ENCODE results near the gene FAM43A. TPM values are rescaled to one million over a fixed set of nuclear protein-coding genes. Genes with fewer than 3 reads are reported as not detected.

The FAM43A gene
- total RNA-seq, 1 experiment from 2014 or later, result 4.0 TPM

DNA sequence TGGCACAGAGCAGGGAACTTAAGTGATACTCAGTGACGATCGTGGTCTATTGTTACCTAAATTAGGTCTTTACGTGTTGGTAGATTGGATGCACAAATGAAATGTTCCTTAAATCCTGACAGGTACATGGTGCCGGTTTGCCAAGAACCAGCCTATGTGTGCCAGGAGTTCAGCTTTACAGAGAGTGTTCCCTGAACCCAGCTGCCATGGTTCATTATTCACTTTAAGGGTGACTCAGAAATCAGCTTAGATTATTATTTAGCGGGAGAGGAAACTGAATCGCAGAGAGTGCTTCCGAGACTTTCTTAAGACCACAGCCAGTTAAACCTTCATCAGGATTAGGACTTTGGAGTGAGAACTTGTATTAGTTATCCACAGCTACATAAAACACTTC, 21.5 kb downstream of the FAM43A start:
- no peak for DNase-seq (ENCODE audit: low spot score)

DNA sequence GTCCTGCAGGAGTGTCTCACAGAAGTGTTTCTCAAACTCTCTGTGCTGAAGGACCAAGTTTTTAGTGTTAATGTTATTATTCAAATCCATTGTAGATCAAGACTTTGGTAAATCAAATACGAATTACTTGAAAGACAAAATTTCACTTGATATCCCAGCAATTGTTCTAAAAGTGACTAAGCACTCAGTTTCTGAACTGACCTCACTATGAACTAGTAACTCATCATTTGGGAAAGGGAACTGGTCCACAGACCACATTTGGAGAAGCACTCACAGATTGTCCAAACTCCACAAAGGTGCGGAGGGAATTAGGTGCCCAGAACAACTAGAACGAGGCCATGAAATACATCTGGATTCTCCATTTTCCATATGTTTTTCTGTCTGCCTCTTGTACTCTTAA, 25.6 kb downstream of the FAM43A start:
- DNase-seq (ENCODE audit: low spot score), result no peak

DNA sequence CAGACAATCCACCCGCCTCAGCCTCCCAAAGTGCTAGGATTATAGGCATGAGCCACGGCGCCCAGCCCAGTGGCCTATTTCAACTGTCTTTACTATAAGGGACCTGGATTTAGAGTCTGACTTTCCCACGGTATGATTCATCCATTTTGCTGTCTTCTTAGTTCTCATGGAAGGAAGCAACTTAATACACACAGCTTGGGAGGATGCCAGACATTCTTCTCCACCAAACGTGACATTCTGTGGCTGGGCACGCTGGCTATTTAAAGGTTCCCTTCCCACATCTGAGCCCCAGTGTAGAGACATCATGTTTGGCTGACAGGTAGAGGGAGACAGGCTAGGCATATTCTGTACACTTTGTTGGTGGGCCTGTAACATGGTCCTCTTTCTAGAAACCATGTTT, 26.2 kb downstream of the FAM43A start:
- peak; percentile 97 for DNase-seq (ENCODE audit: low spot score)

DNA sequence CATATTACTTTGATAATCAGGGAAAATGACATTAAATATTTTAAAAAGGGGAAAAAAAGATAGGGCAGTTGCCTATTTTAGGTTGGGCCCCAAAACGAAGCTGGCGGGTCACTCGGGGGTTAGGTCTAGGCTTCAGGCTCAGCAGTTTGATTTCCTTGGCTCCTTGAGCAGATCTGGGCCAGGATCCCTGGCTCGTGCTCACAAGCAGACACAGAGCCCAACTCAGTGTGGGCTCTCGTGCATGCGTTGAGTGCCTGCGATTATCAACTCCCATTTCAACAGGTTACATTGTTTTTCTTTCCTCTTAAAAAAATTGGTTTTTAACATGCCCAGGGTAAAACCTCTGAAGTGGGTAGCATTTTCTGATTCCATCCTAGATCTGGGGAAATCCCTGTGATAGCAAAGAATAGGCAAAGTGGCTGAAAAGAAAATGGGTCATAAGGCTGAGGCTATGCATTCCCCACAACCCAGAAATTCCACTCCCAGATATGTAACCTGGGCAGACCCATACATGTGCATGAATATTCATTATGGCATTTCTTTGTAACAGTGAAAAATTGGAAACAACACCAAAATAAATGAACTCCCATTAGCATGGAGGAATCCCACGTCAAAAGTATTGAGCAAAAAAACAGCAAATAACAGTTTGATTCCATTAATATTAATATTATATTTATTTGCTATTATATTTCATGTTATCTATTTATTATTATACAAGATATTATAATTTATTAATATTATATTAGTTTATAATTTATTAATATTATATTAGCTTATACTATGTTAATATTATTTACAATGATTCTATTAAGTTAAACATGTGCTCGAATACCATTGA, 27.8 kb downstream of the FAM43A start:
- DNase-seq (ENCODE audit: low spot score), result no peak

DNA sequence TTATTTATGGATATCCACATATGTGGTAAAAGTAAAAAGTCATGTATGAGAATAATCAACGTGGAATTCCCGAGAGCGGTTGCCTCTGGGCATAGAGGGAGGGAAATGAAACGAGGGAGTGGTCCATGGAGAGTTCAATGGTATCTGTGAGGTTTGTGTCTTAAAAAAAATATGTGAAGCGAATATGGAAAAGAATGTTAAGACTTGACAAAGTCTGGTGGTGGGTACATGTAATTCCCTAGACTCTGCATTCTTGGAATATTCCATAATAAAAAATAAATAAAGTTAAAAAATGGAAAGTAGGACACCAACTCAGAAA, 28.4 kb downstream of the FAM43A start:
- DNase-seq (ENCODE audit: low spot score), result no peak

DNA sequence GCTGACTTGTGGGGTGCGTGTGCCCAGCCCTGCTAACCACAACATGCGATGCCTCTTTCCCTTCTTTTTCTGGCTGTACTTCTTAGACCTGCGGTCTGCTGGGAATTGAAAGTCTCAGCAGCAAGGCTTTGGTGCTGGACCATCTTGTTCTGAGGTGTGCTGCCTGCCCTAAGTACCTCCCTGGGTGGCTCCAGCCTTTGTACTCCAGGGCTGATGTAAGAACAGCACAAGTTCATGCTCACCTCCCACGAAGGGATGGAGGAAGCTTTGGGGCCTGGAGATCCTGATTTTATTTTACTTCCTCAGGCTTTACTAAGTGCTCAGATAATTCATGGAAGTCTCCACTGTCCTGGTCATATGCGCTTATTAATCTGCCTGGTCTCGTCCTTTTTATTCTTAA, 28.9 kb downstream of the FAM43A start:
- DNase-seq (ENCODE audit: low spot score), result no peak

DNA sequence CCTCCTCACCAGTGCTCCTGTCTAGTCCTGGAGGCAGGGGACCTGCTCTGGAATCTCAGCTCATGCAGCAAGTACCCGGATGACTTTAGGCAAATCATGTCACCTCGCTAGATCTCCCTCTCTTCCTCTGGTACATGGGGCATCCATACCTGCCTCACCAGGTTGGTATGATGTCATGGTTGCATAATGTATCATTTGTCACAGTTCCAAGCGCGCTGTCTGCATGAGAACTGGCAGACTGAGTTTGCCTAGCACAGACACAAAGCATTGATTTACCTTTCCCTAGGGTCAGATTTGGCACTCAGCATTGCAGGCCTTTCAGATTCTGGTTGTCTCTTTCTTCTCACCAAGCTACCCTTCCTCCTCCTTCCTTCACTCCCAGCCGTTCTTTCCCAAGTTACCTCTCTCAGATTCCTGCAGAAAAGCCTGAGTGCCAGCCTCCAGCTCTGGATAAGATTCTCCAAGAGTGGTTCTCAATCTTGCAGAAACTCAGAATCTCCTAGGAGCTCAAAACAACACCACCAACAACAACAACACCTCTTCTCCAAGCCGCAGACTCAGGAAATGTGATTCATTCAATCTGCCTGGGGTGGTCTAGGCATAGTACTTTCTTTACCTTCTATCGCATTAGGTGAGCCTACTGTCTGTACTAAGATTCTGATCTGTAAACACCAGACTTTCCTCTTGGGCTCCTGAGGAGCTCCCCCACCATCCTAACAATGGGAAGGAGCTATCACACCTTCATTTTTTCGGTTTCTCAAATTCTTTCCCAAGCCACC, 29.5 kb downstream of the FAM43A start:
- DNase-seq (ENCODE audit: low spot score), result no peak

DNA sequence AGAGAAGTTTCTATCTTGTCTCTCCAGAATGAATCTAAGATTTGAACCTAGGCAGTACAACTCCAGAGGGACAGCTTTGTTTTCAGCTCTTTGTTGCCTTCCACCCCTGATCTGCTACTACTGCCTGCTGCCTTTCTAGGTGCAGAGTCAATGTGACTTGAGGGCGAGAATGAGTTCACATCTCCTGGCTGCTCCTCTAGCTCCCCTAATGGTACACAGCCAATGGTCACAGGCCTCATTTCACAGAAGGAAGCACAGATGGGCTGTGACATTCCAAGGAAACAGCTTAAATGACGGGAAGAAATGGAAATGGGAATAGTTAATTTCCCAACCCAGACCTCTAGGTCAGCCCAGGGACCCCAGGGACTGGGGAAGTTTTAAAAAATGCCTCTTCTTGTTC, 32.4 kb downstream of the FAM43A start:
- no peak for DNase-seq (ENCODE audit: low spot score)

DNA sequence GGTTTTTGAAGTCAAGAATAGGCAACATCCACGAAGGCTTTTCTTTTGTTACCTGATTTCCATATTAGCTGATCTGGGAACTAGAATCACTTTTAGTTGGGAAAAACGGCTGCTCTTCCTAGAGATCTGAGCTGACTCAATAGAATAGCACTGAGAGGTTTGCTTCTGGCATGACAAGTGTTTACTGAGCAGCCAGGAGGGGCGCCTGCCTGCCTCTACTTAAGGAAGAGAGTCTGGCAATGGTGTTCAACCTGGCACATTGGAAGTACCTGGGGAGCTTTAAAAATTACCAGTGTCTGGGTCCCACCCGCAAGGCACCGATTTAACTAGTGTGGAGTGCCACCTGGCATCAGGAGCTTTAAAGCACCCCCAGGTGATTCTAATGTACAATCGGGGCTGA, 34.4 kb downstream of the FAM43A start:
- DNase-seq (ENCODE audit: low spot score), result no peak

DNA sequence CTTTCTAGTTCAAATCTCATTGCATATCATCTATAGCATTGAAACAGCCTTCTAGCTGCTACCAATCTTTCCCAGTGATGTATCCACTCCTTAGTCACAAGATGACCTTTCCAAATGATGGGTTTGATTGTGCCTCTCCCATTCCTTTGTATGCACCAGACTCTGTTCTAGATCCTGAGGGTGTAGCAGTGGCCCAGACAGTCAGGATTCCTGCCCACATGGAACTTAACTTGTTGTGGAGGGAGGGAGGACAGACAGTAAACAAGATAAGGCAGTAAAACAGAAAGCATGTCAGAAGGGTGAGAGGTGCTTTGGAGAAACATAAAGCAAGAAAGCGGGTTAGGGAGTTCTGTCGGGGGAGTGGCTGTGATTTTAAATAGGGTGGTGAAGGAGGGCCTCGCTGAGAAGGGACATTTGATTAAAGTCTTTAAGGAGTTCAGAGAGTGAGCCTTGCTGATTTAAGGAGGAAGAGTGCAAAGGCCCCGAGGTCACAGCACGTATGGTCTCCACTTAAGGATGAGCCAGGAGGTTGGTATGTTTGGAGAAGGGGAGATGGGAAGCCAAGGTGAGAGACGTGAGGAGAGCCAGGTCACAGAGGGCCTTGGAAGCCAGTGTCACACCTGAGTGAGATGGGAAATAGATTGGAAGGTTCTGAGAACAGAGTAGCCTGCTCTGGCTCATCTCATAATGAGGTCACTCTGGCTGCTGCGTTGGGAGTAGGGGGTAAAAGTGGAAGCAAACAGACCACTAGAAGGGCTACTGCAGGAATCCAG, 38.3 kb downstream of the FAM43A start:
- DNase-seq (ENCODE audit: low spot score), result no peak

DNA sequence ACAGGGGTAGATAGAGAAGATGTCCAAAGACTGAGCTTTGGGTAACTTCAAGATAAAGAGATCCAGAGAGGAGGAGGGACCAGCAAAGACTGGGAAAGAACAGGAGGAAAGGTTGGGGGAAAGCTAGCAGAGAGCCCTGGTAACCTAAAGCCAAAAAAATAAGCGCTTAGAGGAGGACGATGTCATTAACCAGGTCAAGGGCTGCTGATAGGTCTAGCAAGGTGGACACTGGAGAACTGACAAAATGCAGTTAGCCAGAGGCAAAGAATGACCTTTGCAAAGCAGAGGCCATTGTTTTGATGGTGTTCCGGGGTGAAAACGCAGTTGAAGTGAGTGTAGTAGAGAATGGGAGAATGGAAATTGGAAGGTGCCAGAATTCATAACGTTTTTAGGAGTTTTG, 39.7 kb downstream of the FAM43A start:
- DNase-seq (ENCODE audit: low spot score), result no peak

DNA sequence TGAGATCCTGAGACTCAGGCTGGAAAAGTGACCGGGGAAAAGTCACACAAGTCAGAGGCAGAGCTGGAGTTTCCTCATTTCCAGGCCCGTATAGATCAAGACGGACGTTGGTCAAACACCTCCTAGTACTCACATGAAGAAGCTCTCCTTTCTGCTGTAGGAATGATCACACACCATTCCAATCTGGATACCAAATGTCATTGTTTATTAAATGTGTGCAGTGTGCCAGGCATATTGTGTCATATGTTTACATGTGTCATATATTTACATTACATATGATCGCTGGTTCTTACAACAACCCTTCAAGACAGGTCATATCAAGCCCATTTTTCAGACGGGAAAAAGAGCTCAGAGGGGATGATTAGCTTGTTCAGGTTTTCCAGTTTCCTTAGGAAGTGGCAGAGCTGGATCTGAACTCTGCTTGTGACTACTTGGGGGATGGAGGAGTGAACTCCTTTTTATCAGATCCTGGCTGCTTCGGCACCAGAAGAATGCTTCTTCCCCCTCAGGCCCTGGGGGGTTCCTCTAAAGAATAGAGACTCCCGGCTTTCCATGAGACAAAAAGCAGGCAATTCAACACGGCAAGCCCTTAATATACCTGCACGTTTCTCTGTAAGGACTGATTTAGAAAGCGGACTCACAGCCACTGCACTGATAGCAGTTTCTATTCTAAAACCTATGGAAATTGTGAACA, 41.9 kb downstream of the FAM43A start:
- DNase-seq (ENCODE audit: low spot score), result peak; percentile 70

DNA sequence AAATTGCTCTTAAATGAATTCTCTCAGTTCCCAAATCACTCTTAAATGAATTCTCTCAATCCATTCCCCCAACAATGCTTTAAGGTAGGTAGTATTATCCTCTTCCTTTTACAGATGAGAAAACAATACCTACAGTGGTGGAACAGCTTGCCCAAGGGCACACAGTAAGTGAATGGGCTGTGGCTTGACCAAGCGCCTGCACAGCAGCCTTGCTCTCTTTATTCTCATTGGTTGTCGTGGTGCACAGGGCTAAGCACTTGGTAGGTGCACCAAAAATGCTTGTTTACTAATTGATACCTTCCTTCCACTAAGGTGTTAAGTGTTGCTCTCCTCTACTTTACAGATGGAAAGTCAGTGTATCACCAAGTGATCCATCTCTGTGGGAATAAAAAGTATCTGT, 43.3 kb downstream of the FAM43A start:
- DNase-seq (ENCODE audit: low spot score), result no peak

DNA sequence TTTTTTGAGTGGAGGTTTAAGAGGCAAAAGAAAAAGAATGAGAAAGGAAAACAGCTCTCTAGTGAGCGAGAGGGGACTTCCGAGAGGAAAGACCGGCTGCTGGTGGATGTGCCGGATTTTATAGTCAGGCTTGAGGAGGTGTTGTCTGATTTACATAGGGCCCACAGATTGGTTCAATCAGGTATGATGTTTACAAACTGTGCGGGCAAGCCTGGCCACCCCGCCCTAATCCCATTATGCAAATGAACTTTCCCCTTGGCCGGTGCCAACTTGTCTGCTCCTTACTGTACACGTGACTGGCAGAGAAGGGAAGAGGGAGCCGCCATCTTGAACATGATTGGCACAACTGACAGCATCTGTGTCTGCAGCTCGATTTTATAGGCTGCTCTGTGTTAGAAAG, 44.7 kb downstream of the FAM43A start:
- peak; percentile 98 for DNase-seq (ENCODE audit: low spot score)

DNA sequence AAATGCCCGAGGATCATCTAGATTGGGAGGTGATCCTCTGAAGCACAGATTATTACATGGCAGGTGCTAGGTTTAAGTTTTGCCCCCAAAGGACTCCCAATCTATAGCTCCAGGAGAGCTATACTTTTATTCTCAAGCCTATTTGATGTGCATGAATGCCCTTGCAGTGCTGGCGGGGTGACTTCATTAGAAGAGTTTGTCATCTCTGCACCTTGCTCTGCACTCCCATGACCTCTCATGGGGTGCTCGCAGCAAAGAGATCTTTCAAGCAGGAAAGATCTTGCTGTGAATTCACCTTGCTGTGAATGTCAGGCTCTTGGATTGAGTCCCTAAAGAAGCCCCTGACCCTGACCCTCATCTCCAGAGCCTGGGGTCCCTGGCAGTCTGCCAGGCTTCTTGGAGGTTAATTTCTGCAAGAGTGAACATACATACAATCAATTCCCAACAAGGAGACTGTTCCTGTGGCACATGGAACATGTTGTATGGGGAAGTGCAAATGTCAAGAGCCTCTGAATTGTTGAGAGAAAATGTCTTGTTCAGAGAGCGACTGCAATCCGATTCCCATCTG, 45.9 kb downstream of the FAM43A start:
- no peak for DNase-seq (ENCODE audit: low spot score)

DNA sequence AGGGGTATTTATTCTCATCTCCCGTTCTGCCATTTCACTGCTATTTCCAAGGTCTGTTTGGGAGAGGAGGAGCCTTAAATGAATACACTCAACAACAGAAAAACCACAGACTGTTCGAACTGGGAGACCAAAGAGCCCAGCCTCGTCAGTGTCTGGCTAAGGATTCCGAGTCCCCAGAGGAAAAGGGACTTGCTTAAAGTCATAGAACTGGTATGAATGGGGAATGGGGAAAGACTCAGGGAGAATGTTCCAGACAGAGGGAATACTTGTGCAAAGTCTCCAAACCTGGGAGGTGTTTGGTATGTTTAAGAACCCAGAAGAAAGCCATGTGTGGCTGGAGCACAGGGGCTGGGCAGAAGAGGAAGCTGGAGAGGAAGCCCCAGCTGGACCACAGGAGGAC, 46.9 kb downstream of the FAM43A start:
- no peak for DNase-seq (ENCODE audit: low spot score)

DNA sequence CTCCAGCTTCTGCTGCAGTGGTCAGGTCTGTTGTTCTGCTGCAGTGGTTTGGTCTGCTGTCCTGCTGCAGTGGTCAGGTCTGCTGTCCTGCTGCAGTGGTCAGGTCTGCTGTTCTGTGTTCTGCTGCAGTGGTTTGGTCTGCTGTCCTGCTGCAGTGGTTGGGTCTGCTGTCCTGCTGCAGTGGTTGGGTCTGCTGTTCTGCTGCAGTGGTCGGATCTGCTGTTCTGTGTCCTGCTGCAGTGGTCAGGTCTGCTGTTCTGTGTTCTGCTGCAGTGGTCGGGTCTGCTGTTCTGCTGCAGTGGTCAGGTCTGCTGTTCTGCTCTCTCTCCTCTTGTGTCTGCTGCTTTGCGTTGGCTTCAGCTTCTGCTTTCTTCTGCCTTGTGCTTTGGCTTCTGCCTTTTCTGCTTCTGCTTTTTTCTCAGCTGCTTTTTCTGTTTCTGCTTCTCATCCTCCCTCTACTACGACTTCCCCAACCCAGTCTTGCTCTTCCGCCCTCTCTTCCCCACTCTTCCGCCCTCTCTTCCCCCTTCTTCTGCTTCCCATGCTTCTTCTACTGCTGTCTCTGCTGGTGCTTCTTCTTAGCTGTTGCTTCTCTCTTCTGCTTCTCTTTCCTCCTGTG, 50.7 kb downstream of the FAM43A start:
- no peak for DNase-seq (ENCODE audit: low spot score)

DNA sequence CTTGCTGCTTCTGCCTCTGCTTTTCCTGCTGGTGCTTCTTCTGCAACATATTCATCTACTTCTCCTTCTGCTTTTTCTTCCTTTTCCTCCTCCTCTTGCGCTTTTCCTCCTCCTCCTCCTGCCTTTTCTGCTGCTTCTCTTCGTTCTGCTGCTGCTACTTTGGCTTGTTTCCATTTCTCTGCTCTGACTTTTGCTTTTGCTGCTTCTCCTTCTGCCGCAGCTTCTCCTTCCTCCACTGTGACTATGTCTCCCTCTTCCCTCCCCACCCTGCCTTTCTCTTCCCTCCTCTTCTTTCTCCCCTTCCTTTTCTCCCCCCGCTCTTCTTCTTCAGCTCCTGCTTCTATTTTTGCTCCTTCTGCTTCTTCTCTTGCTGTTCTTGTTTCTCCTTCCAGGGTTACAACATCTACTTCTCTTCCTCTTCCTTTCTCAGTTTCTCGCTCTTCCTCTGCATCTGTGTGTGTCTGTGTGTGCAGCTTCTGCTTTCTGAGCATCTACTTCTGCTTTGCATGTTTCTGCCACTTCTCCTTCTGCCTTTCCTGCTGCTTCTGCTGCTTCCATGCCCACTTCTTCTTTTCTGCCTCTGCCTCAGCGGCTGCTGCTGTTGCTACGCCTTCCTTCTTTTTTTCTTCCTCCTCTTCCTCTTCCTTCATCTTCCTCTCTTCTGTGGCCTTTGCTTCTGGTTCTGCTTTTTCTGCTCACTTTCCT, 51.4 kb downstream of the FAM43A start:
- DNase-seq (ENCODE audit: low spot score), result no peak
